Stomach (tissue), 4 donors: ENCODE data around the gene PXMP2.

ENCODE experiments used
- POLR2A ChIP-seq, 4 donors: fragments of 450-650 bp; IDR thresholded peaks; one replicate each; pipeline ENCODE4 v1.6.1; 2016; ENCODE audit warnings: antibody characterized with exemption in 4 of 4, control low read depth in 2 of 4, mild to moderate bottlenecking in 1 of 4, moderate library complexity in 1 of 4
- POLR2AphosphoS5 ChIP-seq, 3 donors: sonication (generic); formaldehyde crosslinking; IDR thresholded peaks; one replicate each; pipeline ENCODE4 v1.6.1; 2016; ENCODE audit warnings: antibody characterized with exemption in 3 of 3
- TF ChIP-seq, protein P1 (sequence below), 7 experiments: fragments of 450-650 bp in 4 of 7; fragments of 200-600 bp in 3 of 7; sonication (generic) in 3 of 7; IDR thresholded peaks; one replicate each; pipeline ENCODE4 v1.5.1; 2016 to 2019; ENCODE audit warnings: antibody characterized with exemption in 7 of 7, control low read depth in 2 of 7, mild to moderate bottlenecking in 1 of 7

DNA sequence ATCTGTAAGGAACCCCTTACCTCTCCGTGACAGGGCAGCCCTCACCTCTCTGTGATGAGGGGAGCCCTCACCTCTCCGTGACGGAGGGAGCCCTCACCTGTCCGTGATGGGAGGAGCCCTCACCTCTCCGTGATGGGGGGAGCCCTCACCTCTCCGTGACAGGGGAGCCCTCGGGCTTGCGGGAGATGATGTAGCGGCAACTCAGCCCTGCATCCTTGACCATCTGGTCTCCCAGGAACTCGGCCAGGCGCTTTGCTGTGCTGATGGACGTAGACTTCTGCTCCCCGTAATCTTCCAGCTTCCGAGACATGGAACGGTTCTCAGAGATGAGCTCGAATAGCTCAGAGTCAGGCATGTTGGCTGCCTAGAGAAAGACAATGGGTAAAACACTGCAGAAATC, 28.2 kb upstream of the PXMP2 start:
- TF ChIP-seq, protein P1, sequence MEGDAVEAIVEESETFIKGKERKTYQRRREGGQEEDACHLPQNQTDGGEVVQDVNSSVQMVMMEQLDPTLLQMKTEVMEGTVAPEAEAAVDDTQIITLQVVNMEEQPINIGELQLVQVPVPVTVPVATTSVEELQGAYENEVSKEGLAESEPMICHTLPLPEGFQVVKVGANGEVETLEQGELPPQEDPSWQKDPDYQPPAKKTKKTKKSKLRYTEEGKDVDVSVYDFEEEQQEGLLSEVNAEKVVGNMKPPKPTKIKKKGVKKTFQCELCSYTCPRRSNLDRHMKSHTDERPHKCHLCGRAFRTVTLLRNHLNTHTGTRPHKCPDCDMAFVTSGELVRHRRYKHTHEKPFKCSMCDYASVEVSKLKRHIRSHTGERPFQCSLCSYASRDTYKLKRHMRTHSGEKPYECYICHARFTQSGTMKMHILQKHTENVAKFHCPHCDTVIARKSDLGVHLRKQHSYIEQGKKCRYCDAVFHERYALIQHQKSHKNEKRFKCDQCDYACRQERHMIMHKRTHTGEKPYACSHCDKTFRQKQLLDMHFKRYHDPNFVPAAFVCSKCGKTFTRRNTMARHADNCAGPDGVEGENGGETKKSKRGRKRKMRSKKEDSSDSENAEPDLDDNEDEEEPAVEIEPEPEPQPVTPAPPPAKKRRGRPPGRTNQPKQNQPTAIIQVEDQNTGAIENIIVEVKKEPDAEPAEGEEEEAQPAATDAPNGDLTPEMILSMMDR (IDR thresholded peaks at IDR 0.05) = no peak
- TF ChIP-seq POLR2AphosphoS5 (IDR thresholded peaks at IDR 0.05) (no peak), POLR2A (IDR thresholded peaks at IDR 0.05) (no peak)
